ENCODE results near the gene ZNF479.
"Not testable (repeated sequence)": the region's sequence is repeated elsewhere in the genome, so short reads cannot be mapped to it uniquely, and the experiment has no call there.

Gene ZNF479

DNA sequence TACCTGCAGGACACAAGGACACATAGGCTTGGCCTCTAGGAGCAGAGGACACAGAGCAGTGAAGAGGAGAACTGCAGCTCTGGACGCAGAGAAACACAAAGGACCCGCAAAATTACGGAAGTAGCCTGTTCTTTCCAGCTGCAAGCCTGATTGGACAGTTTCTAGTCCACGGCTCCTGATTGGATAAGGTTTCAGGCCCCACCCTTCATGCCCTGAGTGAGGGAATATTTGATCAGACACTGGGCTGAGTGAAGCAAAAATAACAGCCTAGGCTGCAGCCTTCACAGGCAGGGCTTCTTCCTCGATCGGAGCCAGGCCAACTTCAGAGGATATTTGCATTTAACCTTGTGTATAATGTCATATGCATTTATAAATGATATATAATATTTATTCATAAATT, at the start of gene ZNF479:
TSS of gene ZNF479 (minus strand) at position 101 of the 400 bp plus-strand sequence. CDS start 112 bp downstream, outside the sequence.
- not testable (repeated sequence) for DNase-seq

DNA sequence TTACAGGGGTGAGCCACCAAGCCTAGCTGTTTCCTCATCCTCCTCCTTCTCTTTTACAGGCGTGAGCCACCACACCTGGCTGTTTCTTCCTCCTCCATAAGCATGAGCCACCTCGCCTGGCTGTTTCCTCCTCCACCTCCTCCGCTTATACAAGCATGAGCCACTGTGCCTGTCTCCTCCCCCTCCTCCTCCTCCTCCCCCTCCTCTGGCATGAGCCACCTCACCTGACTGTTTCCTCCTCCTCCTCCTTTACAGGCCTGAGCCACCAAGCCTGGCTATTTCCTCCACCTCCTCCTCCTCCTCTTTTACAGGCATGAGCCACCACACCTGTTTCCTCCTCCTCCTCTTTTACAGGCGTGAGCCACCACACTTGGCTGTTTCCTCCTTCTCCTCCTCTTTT, 49.8 kb upstream of the ZNF479 start:
- DNase-seq: no peak

DNA sequence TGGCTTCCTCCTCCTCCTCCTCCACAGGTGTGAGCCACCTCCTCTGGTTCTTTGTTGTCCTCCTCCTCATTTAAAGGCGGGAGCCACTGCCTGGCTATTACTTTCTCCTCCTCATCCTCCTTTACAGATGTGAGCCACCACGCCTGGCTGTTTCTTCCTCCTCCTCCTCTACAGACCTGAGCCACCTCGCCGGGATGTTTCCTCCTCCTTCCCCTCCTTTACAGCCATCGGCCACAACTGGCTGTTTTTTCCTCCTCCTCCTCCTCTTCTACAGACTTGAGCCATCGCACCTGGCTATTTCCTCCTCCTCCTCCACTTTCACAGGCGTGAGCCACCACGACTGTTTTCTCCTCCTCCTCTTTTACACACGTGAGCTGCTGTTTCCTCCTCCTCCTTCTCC, 49.0 kb upstream of the ZNF479 start:
- DNase-seq: no peak

DNA sequence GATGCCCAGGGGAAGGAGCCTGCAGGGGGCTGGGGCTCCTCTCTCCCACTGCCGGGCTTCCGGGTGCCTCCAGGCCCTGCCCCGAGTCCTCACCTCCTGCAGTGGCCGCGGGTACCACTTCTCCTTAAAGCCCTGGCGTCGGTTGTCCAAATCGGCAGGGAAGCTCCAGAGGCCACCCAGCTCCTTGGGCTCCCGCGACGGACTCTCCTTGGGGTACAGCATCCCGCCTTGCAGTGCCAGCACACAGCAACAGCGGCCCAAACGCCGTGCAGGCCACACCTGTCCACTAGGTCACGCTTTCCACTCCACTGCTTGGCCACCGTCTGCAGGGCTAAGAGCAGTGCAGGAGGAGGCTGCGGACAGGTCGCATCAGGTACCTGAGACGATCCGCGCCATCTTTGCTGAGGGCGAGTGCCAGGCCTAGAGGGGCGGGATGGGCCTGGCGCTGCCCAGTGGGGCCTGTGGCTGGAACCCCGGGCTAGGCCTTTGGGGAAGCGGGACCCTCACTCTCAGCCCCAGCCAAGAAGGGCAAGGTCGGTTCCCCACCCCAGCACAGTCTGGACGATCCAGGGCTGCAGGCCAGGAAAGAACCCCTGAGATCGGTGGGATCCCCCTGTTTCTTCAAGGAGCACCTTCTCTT, 47.7 kb upstream of the ZNF479 start:
- no peak for DNase-seq

DNA sequence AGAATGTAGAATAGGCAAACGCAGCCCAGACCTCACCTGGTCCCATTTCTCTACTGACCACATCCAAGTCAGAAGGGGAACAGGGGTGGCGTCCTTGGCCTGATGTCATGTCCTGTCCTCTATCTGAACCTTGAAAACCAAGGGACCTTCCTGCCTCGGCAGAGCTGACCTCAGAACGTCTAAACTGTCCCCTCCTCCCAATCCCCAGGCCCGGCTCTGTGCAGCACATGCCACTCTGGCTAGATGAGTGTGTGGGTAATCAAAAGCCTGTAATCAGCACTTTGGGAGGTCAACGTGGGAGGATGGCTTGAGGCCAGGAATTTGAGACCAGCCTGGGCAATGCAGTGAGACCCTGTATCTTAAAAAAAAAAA, 46.5 kb upstream of the ZNF479 start:
- no peak for DNase-seq

DNA sequence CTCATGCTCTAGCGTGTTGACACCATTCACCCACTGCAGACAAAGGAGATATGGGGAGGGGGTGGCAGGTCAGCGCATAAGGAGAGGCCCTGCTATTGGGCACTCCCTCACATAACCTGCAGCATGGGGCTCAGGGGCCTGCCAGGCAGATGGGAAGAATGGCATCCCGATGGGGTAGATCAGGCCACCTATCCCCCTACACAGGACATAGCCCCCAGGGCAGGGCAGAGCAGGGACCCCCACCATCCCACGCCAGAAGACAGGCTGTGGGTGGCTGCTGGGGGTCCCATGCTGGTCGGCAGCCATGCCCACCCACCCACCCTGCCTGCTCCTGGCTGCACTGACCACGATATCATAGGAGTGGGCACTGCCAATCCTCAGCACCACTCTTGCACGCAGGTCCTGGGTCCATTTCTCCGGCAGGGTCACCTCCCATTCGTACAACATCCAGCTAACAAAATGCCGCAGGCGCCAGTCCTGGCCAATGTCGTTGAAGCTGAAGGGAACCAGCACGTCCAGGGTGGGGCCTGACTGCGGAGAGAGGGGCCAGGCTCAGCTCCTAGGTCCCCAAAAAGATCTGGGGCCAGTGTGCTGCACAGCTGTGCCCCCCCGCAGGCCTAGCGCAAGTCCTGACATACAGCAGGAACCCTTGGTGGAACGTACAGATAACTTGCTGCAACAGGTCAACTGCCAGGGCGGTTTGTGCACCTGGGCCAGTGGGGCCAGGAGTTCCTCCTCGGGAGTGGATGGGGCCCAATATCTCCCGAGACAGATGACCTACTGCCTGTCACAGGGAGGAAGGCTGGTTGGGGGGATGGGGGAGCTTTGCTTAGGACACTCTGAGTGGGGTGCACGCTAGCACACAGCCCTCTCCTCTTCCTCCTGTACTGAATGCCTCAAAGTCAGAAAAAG, 45.9 kb upstream of the ZNF479 start:
- DNase-seq: no peak

DNA sequence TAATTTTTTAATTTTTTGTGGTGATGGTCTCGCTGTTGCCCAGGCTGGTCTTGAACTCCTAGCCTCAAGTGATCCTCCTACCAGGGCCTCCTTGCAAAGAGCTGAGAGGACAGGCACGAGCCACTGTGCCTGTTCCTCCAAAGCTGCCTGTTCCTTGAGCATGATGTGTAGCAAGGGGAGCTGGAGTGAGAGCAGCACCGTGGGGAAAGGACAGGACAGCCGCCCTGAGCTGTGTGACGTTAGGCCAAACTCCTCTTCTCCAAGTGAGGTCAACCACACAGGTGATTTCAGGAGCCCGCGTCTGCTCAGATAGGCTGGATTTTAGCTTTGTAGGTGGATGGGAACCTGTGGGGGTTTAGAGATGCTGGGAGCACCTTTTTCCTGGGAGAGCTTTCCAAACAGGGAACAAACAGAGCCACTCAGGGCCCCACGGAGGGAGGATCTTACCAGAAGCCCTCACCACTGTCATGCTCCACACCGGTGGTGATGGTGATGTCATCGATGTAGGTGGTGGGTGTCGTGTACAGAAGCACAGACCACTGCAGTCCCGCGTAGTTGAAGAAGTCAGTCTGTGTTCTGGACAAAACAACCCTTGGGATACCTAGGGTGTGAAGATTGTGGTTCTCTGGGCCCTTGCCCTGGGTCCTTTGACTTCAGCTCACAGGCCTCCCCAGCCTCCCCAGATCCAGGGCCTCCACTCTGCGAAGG, 44.8 kb upstream of the ZNF479 start:
- DNase-seq: no peak

DNA sequence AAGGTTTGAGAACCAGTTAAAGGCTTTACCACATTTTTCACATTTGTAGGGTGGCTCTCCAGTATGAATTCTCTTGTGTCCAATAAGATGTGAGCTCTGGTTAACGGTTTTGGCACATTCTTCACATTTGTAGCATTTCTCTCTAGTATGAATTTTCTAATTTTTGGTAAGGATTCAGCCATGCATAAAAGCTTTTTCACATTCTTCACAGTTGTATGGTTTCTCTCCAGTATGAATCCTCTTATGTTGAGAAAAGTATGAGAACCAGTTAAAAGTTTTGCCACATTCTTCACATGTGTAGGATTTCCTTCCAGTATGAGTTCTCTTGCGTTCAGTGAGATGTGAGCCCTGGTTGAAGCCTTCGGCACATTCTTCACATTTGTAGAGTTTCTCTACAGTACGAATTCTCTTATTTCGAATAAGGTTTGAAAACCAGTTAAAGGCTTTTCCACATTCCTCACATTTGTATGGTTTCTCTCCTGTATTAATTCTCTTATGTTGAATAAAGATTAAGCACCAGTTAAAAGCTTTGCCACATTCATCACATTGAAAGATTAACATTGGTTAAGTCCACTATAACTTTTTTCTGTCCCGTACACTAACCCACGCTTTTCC, 33.2 kb upstream of the ZNF479 start:
- DNase-seq: no peak

DNA sequence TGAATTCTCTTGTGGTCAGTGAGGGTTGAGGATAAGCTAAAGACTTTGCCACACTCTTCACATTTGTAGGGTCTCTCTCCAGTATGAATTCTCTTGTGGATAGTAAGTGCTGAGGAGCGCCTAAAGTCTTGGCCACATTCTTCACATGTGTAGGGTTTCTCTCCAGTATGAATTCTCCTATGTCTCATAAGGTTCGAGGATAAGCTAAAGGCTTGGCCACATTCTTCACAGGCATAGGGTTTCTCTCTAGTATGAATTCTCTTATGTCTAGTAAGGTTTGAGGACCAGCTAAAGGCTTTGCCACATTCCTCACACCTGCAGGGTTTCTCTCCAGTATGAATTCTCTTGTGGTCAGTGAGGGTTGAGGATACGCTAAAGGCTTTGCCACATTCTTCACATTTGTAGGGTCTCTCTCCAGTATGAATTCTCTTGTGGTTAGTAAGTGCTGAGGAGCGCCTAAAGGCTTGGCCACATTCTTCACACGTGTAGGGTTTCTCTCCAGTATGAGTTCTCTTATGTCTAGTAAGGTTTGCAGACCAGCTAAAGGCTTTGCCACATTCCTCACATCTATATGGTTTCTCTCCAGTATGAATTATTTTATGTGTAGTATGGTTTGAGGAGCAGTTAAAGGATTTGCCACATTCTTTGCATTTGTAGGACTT, 12.0 kb downstream of the ZNF479 start:
- not testable (repeated sequence) for DNase-seq
